Choroid plexus epithelial cell (primary cell): ENCODE data around the gene SH3D19.

Experiments
- DNase-seq: peaks from one replicate; pipeline ENCODE4 v3.0.0-alpha.2; 2010; ENCODE audit warnings: low read depth
- H3K4me3 ChIP-seq: 2 replicates; pipeline ENCODE4 v1.5.1; 2011; ENCODE audit warnings: low read depth, mild to moderate bottlenecking, control low read depth, low read length, moderate library complexity
- TF ChIP-seq, protein P1 (sequence below): conservative IDR thresholded peaks from 2 replicates; pipeline ENCODE4 v1.5.1; 2011; ENCODE audit warnings: low read depth, mild to moderate bottlenecking, control low read depth, inconsistent platforms, low read length, moderate library complexity

SH3D19 gene

DNA sequence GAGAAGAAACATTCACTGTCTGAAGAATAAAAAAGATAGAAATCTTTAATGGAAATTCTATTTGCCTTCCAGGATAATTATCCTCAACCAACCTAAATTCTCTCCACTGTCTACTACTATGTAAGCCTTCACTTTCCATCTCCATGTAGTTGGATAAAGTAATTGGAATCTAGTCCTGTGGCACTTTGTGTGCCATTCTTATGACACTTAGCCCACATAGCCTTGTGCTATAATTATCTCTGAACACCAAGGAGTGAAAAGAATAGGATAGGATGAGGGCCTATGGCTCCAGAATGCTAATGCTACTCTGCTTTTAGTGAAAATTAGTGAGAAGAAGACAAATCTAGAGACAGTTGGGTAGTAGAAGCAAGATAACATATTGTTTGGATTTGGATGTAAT, 28.2 kb downstream of the SH3D19 start:
- no peak overlapping the region for H3K4me3 ChIP-seq
- TF ChIP-seq, protein P1, sequence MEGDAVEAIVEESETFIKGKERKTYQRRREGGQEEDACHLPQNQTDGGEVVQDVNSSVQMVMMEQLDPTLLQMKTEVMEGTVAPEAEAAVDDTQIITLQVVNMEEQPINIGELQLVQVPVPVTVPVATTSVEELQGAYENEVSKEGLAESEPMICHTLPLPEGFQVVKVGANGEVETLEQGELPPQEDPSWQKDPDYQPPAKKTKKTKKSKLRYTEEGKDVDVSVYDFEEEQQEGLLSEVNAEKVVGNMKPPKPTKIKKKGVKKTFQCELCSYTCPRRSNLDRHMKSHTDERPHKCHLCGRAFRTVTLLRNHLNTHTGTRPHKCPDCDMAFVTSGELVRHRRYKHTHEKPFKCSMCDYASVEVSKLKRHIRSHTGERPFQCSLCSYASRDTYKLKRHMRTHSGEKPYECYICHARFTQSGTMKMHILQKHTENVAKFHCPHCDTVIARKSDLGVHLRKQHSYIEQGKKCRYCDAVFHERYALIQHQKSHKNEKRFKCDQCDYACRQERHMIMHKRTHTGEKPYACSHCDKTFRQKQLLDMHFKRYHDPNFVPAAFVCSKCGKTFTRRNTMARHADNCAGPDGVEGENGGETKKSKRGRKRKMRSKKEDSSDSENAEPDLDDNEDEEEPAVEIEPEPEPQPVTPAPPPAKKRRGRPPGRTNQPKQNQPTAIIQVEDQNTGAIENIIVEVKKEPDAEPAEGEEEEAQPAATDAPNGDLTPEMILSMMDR = no peak
- no peak for DNase-seq

DNA sequence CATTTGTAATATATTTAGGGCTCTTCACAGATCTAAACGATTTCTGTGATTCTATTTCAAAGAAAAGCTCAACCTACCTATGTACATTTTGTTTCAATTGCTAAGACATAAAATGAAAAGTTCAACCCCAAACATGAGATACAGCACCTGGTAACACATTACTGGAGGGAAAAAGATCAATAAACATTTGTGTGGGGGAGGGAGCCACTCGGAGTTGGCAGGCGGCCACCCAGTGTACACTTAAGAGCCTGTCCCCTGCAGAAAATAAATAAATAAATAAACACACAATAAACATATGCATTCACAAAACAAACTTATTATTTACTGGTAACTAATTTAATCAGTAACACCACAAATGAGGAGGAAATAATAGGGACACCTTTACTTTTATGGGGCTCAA, 29.2 kb downstream of the SH3D19 start:
- H3K4me3 ChIP-seq = no peak overlapping the region
- DNase-seq = no peak
- TF ChIP-seq, protein P1 = no peak

DNA sequence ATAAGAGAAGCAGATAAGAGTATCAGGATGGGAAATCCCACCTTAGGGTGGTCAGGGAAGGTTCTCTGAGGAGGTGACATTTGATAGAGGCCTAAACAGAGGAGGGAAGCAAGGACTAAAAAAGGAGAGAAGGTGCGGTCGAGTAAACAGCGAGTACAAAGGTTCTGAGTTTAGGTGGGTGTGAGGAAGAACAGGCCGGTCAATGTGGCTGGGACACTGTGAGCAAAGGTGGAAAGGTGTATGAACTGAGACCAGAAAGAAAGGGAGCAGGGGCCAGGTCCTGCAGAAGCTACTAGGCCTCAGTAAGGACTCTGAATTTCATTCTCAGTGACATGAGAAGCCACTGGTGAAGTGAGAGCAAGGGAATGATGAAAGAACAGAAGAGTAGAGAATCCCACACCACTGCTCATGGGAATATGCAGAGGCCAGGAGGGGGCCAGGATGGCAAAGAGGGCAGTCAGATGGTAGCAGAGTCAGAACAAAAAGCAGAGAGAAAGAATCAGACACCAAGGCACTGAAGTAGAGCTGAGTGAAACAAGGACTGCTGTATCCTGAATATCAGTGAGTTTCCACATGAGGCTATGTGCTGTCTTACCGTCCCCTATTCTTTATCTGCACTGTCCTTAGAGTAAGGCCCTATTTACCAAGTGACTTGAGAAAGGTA, 30.4 kb downstream of the SH3D19 start:
- DNase-seq = no peak
- no peak overlapping the region for H3K4me3 ChIP-seq
- TF ChIP-seq, protein P1 = no peak

DNA sequence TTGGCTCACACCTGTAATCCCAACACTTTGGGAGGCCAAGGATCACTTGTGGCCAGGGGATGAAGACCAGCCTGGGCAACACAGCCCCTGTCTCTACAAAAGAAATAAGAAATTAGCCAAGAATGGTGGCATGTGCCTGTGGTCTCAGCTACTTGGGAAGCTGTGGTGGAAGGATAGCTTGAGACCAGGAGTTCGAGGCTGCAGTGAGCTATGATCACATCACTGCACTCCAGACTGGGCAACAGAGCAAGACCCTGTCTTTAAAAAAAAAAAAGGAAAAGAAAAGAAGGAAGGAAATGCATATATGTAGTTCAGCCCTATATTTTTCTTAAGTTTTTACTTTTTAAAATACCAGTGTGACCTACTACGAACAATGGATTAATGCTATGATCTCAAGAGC, 33.4 kb downstream of the SH3D19 start:
- TF ChIP-seq, protein P1 = no peak
- no peak overlapping the region for H3K4me3 ChIP-seq
- DNase-seq = no peak

DNA sequence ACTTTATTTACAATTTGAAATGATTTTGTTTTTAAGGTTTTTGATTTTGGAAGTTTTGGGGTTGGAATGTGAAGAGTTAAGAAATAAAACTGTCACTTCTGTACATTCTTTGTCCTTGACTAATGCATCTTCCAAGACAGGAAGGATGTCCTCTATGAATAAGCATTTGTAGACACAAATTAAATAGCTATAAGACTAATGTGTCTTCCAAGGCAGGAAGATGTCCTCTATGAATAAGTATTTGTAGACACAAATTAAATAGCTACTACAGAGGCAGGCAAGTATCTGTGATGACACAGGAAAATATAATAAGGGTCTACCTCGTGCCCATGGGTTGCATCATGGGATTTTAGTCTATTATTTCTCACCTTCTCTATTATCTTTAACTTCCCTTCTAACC, 33.9 kb downstream of the SH3D19 start:
- TF ChIP-seq, protein P1 = no peak
- H3K4me3 ChIP-seq = no peak overlapping the region
- no peak for DNase-seq

DNA sequence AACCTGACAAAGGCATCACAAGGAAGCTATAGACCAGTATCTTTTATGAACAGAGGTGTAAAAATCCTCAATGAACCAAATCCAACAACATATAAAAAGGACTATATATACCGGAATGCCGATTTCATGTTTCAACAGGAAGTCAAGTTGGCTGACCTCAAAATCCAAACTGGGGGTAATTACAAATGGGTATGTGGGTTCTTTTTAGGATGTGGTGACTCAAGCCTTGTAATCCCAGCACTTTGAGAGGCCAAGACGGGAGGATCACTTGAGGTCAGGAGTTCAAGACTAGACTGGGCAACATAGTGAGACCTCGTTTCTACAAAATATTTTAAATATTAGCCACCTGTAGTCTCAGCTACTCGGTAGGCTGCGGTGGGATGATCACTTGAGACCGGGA, 38.0 kb downstream of the SH3D19 start:
- H3K4me3 ChIP-seq = no peak overlapping the region
- TF ChIP-seq, protein P1 = no peak
- no peak for DNase-seq

DNA sequence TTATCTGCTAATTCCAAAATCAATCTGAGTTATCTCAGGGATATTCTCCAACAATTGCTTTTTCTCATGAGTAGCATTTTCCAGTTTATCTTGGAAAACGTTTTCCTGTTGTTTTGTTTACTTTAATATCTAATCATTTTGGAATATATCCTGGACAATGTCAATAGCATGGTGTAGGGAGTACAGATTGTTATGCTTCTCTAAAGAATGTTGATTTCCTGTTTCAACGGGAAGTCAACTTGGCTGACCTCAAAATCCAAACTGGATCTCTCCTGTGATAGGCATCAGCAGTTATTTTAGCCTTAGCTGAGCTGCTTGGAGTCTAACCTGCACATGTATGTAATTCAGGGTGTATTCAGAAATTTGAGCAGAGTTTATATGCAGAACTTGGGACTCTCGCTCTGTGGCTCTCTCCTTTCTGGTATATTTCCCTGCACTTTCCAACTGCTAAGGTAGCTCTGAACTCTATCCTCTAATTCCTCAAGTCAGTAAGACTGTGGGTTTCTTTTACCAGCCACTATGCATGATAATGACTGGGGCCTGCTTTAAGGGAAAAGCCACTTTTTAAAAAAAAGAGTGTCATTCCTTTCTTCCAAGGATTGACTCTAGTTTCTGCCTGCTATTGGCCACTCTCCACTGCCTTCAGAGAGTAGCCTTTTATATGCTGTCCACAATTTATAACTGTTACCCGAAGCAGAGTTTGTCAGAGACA, 40.7 kb downstream of the SH3D19 start:
- H3K4me3 ChIP-seq = no peak overlapping the region
- TF ChIP-seq, protein P1 = no peak
- DNase-seq = no peak
